Measurements from ENCODE around the gene TXNDC8.

TXNDC8 gene

DNA sequence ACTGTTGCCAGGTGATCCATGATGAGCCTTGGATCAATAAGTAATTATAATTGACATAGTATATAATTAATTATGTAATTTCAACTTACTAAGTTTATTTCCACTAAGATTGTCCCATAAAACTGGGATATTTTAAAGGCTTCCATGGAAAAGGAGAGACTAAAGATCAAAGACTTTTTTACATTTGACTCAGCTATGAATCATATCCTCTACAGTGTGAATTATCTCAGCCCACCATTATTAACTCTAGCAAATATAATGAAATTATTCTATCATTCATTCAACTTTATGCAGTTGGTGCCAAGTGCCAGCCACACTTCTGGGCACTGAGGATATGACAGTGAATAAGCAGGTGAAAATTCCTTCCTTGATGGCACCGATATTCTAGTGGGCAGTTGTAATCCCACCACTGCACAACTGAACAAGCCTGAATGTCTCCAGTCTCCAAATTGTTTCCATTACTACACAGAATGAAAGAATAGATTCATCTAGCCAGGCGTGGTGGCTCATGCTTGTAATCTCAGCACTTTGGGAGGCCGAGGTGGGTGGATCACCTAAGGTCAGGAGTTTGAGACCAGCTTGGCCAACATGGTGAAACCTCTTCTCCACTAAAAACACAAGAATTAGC lies 59.5 kb downstream of the TXNDC8 start:
- DNase-seq (ENCODE audit: low read depth in 2 of 2): no peak

DNA sequence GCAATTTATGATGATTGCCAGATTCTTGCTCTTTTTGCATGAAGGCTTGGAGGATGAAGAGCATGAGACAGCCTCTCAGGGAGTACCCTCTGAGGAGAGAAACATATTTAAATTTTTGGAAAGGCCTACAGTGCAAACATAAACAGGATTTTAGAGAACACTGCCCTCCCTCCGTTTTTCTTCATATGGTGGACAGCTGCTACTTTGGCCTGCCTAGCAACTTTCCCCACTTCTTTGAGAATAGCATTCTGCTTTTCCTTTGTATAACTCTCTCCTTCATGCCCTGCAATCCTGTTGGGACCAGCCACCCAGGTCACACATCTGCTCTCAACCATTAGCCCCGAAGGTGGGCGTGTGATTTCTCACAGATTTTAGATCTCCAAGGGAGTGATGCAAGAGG lies 60.9 kb downstream of the TXNDC8 start:
- no peak for DNase-seq (ENCODE audit: low read depth in 2 of 2)

DNA sequence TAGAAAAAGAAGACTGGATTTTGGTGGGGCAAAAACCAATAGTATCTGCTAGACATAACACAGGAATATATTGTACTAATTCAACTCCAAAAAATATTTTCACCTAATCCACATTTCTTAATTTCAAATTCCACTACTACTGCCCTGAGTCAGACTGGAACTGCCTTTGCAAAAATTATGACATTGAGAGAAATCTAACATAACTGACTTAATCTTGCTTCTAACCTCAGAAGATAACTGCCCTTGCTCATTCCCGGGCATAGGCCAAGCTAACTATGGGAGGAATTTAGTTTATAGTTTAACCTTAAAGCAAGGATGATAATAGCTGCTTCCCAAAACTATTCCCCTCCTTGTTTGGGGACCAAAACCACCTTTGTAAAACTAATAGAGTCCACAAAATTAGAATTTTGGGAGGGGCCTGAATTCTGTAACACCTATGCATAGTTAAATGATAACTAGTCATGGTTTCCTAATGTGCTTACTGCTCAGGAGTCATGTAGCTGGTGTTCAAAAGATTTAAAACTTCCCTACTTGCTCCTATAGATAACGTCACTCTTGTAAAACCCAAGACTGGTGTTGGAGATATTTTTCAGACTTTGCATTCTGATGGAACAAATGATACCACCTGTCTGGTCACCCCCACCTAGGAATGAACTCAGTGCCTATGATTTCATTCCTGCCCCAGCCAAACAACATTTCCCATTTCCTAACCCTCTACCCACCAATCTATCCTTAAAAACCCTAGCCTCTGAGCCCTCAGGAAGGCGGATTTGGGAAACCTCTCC lies 67.3 kb downstream of the TXNDC8 start:
- DNase-seq (ENCODE audit: low read depth in 2 of 2): no peak

DNA sequence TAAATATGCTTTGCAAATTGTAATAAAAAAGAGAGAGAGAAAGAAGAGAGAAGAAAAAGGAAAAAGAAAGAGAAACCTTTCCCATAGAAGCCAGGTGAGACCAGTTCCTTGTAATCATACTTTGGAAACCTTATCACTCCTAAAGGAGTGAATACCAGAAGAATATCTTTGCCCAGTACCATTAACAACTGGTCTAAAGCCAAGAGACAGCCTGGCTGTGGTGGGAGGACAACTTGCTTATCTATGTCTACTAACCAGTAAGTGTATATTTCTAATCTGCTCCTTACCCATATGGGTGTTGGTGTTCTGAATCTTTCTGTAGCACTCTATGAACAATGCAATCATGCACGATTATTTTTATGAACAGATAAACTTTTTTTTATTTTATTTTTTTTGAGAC lies 70.9 kb downstream of the TXNDC8 start:
- no peak for DNase-seq (ENCODE audit: low read depth in 2 of 2)

DNA sequence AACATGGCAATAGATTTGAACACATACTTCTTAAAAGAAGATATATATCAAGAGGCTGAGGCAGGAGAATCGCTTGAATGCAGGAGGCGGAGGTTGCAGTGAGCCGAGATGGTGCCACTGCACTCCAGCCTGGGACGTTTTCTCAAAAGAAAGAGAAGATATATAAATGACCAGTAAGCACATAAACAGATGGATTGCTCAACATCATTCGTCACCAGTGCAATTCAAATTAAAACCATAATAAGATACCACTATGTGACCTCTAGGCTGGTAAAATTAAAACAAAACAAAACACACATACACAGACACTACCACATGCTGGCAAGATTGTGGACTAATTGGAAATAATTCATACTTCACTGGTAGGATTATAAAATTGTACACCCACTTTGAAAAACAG lies 76.0 kb downstream of the TXNDC8 start:
- DNase-seq (ENCODE audit: low read depth in 2 of 2): no peak

DNA sequence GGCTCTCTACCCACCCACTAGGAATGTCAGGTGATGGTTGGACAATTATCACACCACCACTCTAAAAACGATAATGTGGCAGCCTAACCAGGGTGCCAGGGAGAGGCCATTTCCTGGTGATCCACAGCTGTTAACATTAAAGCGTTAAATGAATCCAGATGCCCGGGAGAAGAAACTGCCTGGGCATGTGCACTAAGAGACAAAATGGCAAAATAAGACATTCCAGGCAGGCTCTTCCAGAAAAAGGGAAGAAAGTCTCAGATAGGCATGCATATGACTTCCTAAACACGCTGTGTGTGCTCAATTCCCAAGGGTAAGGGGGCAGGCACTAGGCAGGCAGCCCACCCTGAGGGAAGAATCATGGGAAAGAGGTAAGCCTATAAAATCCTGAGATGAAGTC lies 76.8 kb downstream of the TXNDC8 start:
- DNase-seq (ENCODE audit: low read depth in 2 of 2): no peak

DNA sequence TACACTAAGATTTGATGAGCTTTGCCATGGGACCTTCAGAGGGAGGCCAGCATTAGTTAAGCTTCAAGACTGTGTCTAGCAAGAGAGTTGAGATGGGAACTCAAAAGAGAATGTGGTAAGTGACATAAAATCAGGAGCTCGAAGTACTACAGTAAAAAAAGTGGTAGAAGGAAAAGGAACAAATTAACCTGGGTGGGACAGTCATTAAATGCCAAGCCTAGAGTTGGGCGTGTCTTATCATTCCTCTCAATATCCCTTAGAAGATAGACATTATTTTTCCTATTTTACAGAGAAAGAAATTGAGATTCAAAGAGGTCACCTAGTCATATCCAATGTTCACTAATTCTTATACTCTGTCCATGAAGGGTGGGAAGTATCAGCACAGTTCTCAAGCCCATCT lies 78.1 kb downstream of the TXNDC8 start:
- no peak for DNase-seq (ENCODE audit: low read depth in 2 of 2)

DNA sequence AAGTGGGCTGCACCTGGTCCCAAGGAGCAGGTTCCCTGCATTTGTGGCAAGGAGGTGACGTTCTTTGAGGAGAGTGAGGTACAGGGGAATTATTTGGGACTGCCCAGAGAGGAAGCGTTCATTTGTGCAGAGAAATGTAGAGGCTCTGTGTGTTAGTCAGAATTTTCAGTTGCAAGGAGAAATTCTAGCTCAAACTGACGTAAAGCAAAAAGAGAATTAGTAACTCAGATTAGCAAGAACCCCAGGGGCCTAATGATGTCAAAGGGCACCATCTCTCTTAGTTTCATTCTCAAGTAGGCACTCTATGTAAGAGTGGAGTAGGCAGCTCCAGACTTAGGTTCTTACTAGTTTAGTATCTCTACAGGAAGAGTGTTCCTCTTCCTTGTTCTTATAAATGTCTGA lies 79.0 kb downstream of the TXNDC8 start:
- no peak for DNase-seq (ENCODE audit: low read depth in 2 of 2)

DNA sequence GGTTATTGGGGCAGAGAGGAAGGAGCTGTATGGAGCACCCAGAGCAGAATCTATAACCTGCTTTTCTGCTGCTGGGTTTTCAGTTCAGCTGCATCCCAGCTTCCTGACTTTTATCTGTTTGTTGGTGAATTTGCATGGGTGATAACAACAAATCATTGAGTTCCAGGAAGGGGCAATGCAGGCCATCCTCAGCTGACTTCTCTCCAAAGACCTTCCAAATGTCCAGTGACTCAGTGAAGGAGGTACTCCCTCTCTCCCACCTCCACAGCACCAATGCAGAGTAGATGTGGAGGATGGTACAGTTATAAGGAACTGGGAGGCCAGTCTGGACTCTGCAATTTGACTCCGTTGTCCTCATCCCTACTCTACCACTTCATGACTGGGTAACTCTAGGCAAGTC lies 79.7 kb downstream of the TXNDC8 start:
- no peak for DNase-seq (ENCODE audit: low read depth in 2 of 2)

DNA sequence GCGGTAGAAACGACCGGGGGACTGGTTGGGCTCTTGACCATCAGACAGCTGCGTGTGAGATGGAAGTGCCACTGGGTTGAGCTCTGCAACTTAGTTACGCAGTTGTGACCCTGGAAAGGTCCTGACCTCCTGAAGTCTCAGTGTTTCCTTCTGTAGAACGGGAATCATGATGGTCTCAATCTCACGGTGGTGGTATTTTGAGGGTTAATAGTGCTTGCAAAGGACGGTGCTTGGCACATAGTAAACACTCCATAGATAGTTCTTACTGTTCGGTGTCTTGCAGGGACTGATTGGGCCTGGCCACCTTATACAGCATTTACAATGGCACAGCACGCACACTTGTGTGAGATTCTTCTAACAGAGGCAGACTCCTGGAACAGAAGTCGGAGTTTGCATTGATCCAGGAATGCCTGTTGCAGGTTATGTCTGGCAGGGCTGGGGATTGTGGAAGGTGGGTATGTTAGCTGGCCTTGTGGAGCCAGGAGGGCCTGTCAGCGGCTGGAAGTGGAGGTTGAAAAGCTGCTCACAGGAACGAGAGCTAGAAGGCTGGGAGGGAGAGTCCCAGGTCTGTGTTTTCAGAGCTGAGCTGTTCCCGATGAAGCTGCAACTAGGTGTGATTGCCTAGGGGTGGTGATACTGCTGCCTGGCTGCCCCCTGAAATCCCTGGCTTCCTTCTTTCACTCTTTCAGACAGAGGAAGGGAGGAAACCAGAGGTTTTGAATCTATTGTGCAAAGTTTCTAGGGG lies 80.4 kb downstream of the TXNDC8 start:
- DNase-seq (ENCODE audit: low read depth in 2 of 2): no peak

DNA sequence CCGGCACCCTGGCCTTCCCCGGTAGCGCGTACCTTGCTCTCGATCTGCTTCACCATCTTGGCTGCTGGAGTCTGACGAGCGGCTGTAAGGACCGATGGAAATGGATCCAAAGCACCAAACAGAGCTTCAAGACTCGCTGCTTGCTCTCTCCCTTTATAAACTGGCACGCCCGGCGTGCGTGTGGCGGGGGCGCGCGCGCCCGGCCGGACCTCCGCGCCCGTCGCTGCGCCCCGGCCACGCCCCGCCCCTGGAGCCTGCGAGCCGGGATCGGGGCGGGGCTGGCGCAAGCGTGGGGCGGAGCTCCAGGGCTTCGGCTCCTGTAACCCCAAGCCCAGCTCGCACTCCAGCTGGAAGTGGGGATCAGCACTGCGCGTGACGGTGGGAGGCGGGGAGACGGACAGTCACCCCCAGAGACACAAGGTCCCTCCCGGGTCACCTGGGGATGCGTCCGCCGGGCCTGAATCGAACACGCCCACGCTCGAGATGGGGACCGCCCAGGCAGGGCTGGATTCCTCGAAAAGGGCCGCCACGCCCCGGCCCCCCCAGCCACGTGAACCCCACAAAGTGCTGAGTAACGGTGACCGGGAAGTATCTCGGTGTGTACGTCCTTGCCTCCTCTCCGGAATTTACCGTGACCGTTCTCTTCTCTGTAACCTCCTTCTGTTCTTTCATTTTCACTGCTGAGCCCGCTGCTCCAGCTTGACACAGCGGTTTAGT lies 81.1 kb downstream of the TXNDC8 start, which contains the start of gene TXN:
TSS of gene TXN (minus strand) at position 128 of the 717 bp plus-strand sequence. CDS start at position 56, 72 bp downstream.
- DNase-seq (ENCODE audit: low read depth in 2 of 2): peak; percentile 82 to 85

DNA sequence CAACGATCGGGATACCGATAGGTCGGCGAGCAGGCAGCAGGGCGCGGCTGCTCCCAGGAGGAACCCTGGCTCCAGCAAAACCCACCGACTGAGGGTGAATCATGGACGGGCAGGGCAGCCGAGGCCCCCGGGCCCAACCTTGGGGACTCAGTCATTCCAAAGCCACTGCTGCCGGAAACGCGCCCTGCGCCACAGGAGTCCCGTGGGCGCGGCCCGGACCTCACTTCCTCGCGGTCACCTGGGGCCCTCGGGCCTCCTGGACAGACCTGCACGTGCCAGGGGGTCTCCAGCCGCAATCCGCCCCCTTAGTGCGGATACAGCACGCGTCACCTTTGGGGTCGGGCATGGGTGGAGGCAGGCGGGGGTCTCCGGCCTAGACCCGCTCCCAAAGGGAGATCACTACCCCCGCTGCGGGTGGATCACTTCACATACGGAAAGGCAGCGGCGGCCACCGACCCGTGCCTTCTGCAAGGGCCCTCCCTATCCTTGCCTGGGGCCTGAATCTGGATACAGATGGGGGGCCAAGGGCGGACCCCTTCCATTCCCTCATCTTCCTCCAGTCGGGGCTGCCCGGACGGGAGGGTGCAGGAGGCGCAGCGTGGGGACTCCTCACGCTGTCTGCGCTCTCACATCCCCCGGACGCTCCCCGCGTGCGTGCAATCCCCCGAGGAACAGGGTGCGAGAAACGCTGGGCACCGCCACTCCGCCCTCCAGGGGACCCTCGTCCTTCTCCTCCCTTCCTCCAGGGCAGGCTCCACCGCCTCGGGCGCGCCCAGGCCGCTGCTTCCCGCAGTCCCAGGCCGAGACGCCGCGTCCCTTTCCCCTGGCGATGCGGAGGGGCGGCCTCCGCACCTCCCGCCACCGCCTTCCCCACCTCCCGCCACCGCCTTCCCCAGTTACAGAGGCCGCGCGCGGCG lies 81.9 kb downstream of the TXNDC8 start:
- DNase-seq (ENCODE audit: low read depth in 2 of 2): peak; percentile 60 to 61

DNA sequence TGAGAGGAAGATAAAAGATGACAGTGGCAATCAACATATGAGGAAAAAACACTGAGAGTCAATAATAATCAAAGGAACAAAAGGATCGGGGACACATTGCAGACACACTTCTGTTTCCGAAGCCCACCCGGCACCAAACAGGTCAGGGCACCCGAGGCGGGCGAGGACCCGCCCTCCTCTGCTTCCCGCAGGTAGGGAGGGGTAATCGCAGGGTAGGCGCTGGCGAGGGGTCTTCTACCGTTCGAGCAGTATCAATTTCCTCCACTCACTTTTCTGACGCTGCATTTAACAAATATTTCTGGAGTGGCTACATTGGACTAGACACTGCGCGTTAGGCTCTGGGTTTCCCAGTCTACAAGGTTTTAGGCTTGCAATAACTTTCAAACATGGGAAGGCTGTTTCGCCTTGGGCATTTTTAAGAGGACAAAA lies 82.6 kb downstream of the TXNDC8 start:
- DNase-seq (ENCODE audit: low read depth in 2 of 2): no peak

DNA sequence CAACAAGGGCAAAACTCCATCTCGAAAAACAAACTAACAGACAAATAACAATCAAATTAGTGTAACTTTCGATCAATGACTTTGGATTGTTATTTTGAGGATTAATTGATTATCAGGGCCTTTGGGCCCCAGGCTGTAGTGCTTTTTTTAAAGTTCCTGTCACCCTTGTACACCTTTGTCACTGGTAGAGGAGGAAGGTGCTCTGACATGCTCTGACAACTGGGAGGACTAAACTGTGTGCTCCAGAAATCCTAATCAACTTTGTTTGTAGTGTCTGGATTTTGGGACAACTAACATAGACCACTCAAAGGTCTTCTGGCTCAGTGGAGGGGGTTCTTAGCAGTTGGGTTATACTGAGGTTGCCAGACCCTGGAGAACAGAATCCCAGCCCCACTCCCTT lies 83.2 kb downstream of the TXNDC8 start:
- DNase-seq (ENCODE audit: low read depth in 2 of 2): no peak
